Measurements from ENCODE around the gene OSBPL3. TPM values are rescaled to one million over a fixed set of nuclear protein-coding genes. Genes with fewer than 3 reads are reported as not detected.
A peak's percentile ranks its signal among the peaks of the same experiment; 100 is the strongest.

OSBPL3 gene
- total and polyA plus RNA-seq, 10 donors, result 10.3 to 33.9 (median 26.8) TPM

- Histone ChIP-seq H3K4me1 (peaks cover 4 to 59% (median 41%) of the 10 kb centered on the region in 6 donors), H3K4me3 (no peak overlapping the region), H3K27me3 (replicated peaks in 1 of 7) (no peaks in the 10 kb centered on the region), H3K27ac (no peak overlapping the region), H3K36me3 (no peaks in the 10 kb centered on the region), H3K9me3 (no peaks in the 10 kb centered on the region)
- TF ChIP-seq CTCF (IDR thresholded peaks at IDR 0.05 in 8 of 11, conservative IDR thresholded peaks at IDR 0.05 in 3 of 11), result no peak
- no peak for TF ChIP-seq POLR2AphosphoS5 (IDR thresholded peaks at IDR 0.05)
- no peak for TF ChIP-seq POLR2A (IDR thresholded peaks at IDR 0.05)
- 71 to 88% (median 82%) methylated on average over 8 of the region's 8 CpGs for WGBS, 5 donors
- intact Hi-C loops (cut with DNase I; ENCODE audit: low total_unique reads), result no loop called here
- DNase-seq, result no peak
Measured at GRCh38 chr7:24912874-24913514, 67.0 kb downstream of the OSBPL3 start.

- H3K4me1 ChIP-seq, result peaks cover 4 to 65% (median 43%) of the 10 kb centered on the region in 6 donors
- intact Hi-C loops (cut with DNase I; ENCODE audit: low total_unique reads), result no loop called here
- 71 to 78% (median 77%) methylated on average over 4 of the region's 4 CpGs for WGBS, 5 donors
- H3K36me3 ChIP-seq, result no peaks in the 10 kb centered on the region
- no peak overlapping the region for H3K27ac ChIP-seq
- no peaks in the 10 kb centered on the region for H3K27me3 ChIP-seq (replicated peaks in 1 of 7)
- H3K4me3 ChIP-seq, result no peak overlapping the region
- DNase-seq, result no peak
- H3K9me3 ChIP-seq, result no peaks in the 10 kb centered on the region
- no peak for TF ChIP-seq CTCF (IDR thresholded peaks at IDR 0.05 in 8 of 11, conservative IDR thresholded peaks at IDR 0.05 in 3 of 11)
- no peak for TF ChIP-seq POLR2A (IDR thresholded peaks at IDR 0.05)
- TF ChIP-seq POLR2AphosphoS5 (IDR thresholded peaks at IDR 0.05), result no peak
Measured at GRCh38 chr7:24912424-24912823, 67.6 kb downstream of the OSBPL3 start.

- no peak overlapping the region for H3K4me3 ChIP-seq
- DNase-seq, result no peak
- H3K9me3 ChIP-seq, result no peaks in the 10 kb centered on the region
- no peaks in the 10 kb centered on the region for H3K27me3 ChIP-seq (replicated peaks in 1 of 7)
- no peak for TF ChIP-seq POLR2A (IDR thresholded peaks at IDR 0.05)
- WGBS, 5 donors, result 30 to 47% (median 32%) methylated on average over 3 of the region's 3 CpGs
- intact Hi-C loops (cut with DNase I; ENCODE audit: low total_unique reads), result no loop called here
- peak overlapping the region in 4 of 8 donors; percentile 31 to 78 (median 59) for H3K27ac ChIP-seq
- H3K36me3 ChIP-seq, result no peaks in the 10 kb centered on the region
- peaks cover 4 to 73% (median 43%) of the 10 kb centered on the region in 6 donors for H3K4me1 ChIP-seq
Measured at GRCh38 chr7:24911213-24911603, 68.8 kb downstream of the OSBPL3 start.

- no peak for TF ChIP-seq POLR2AphosphoS5 (IDR thresholded peaks at IDR 0.05)
- no peak for TF ChIP-seq POLR2A (IDR thresholded peaks at IDR 0.05)
- no peak for TF ChIP-seq CTCF (IDR thresholded peaks at IDR 0.05 in 8 of 11, conservative IDR thresholded peaks at IDR 0.05 in 3 of 11)
- peaks cover 4 to 73% (median 43%) of the 10 kb centered on the region in 6 donors for H3K4me1 ChIP-seq
- intact Hi-C loops (cut with DNase I; ENCODE audit: low total_unique reads), result no loop called here
- no peaks in the 10 kb centered on the region for H3K27me3 ChIP-seq (replicated peaks in 1 of 7)
- H3K36me3 ChIP-seq, result no peaks in the 10 kb centered on the region
- H3K27ac ChIP-seq, result peak overlapping the region in 5 of 8 donors; percentile 37 to 78 (median 55)
- no peak for DNase-seq
- no peak overlapping the region for H3K4me3 ChIP-seq
- 55 to 74% (median 65%) methylated on average over 4 of the region's 4 CpGs for WGBS, 5 donors
- no peaks in the 10 kb centered on the region for H3K9me3 ChIP-seq
Measured at GRCh38 chr7:24910551-24911212, 69.3 kb downstream of the OSBPL3 start.
